Activated CD4-positive, alpha-beta memory T cell treated with anti-CD3 and anti-CD28 coated beads for 36 hours (primary cell): ENCODE data around the gene FAM181A. TPM values are rescaled to one million over a fixed set of nuclear protein-coding genes. Genes with fewer than 3 reads are reported as not detected.

Experiments used
- CTCF ChIA-PET: fragments of 350-600 bp; sonication (Branson Sonifier 250); formaldehyde crosslinking; loops from one replicate; lab custom pipeline; 2021; ENCODE audit warnings: antibody characterized with exemption, inconsistent platforms; lab: Charles Lee
- POLR2A ChIA-PET: fragments of 350-600 bp; sonication (Branson Sonifier 250); formaldehyde crosslinking; loops from one replicate; lab custom pipeline; 2021; ENCODE audit warnings: antibody characterized with exemption; lab: Charles Lee
- DNase-seq: peaks from one replicate; pipeline ENCODE4 v3.0.0-alpha.2; 2020
- H3K27ac Mint-ChIP-seq: one replicate; pipeline ENCODE4 v1.8.0; 2021; ENCODE audit warnings: mixed read lengths
- H3K27me3 Mint-ChIP-seq: one replicate; pipeline ENCODE4 v1.8.0; 2021; ENCODE audit warnings: mixed read lengths
- H3K36me3 Mint-ChIP-seq: one replicate; pipeline ENCODE4 v1.8.0; 2021; ENCODE audit warnings: mixed read lengths
- H3K4me1 Mint-ChIP-seq: one replicate; pipeline ENCODE4 v1.8.0; 2021; ENCODE audit warnings: low read depth, mixed read lengths
- H3K4me3 Mint-ChIP-seq: one replicate; pipeline ENCODE4 v1.8.0; 2021; ENCODE audit warnings: mild to moderate bottlenecking, mixed read lengths
- H3K9me3 Mint-ChIP-seq: one replicate; pipeline ENCODE4 v1.8.0; 2021; ENCODE audit warnings: mixed read lengths
- intact Hi-C: fragments of 100-400 bp; cut with micrococcal nuclease; formaldehyde crosslinking; loops from one replicate; pipeline ENCODE4 v1.15.1; 2023
- total RNA-seq, 2 experiments: library from RNA; stranded (reverse); gene quantifications; one replicate each; pipeline ENCODE4 v1.2.3, GENCODE V29; 2021

Gene FAM181A
- total RNA-seq, 2 experiments from 2014 or later, result not detected

- no peak overlapping the region for H3K4me3 Mint-ChIP-seq
- no peak overlapping the region for H3K27ac Mint-ChIP-seq
- H3K4me1 Mint-ChIP-seq, result no peaks in the 10 kb centered on the region
- no peaks in the 10 kb centered on the region for H3K36me3 Mint-ChIP-seq
- DNase-seq, result no peak
- ChIA-PET CTCF (interaction anchor here (1.3 to 2.2 kb wide), 3 partner anchors 12 to 17 kb away, joined by 6 to 10 read pairs (median 6); no protein-coding TSS in a partner anchor), POLR2A (no interaction called here)
- peaks cover 4% of the 10 kb centered on the region for H3K9me3 Mint-ChIP-seq
- H3K27me3 Mint-ChIP-seq, result no peaks in the 10 kb centered on the region
- intact Hi-C loops, result no loop called here
Measured at GRCh38 chr14:93923626-93924025, 3.5 kb upstream of the FAM181A start.

- Mint-ChIP-seq H3K4me3 (no peak overlapping the region), H3K36me3 (no peaks in the 10 kb centered on the region), H3K9me3 (peaks cover under 1% of the 10 kb centered on the region), H3K4me1 (no peaks in the 10 kb centered on the region), H3K27ac (no peak overlapping the region), H3K27me3 (no peaks in the 10 kb centered on the region)
- DNase-seq, result no peak
- ChIA-PET POLR2A (no interaction called here), CTCF (interaction anchor here (1.2 to 2.2 kb wide), 4 partner anchors 11 to 76 kb away, joined by 4 to 10 read pairs (median 6); no protein-coding TSS in a partner anchor)
- intact Hi-C loops, result no loop called here
Measured at GRCh38 chr14:93924592-93925355, 2.4 kb upstream of the FAM181A start.

- POLR2A ChIA-PET, result no interaction called here
- no peaks in the 10 kb centered on the region for H3K36me3 Mint-ChIP-seq
- H3K27me3 Mint-ChIP-seq, result no peaks in the 10 kb centered on the region
- intact Hi-C loops, result no loop called here
- H3K4me3 Mint-ChIP-seq, result no peak overlapping the region
- no peaks in the 10 kb centered on the region for H3K4me1 Mint-ChIP-seq
- no peak overlapping the region for H3K27ac Mint-ChIP-seq
- CTCF ChIA-PET, result interaction anchor here (1.2 to 2.2 kb wide), 3 partner anchors 15 to 76 kb away, joined by 4 to 10 read pairs (median 6); no protein-coding TSS in a partner anchor
- no peaks in the 10 kb centered on the region for H3K9me3 Mint-ChIP-seq
- no peak for DNase-seq
Measured at GRCh38 chr14:93925374-93925895, 1.7 kb upstream of the FAM181A start.

GRCh38 chr14:93926245-93926872 lies 785 bp upstream of the FAM181A start:
- H3K9me3 Mint-ChIP-seq, result no peaks in the 10 kb centered on the region
- no peaks in the 10 kb centered on the region for H3K27me3 Mint-ChIP-seq
- no peak overlapping the region for H3K4me3 Mint-ChIP-seq
- ChIA-PET POLR2A (no interaction called here), CTCF (no interaction called here)
- H3K27ac Mint-ChIP-seq, result no peak overlapping the region
- DNase-seq, result no peak
- H3K36me3 Mint-ChIP-seq, result no peaks in the 10 kb centered on the region
- no peaks in the 10 kb centered on the region for H3K4me1 Mint-ChIP-seq
- intact Hi-C loops, result no loop called here

GRCh38 chr14:93927800-93928145 lies 629 bp downstream of the FAM181A start:
- no peak overlapping the region for H3K27ac Mint-ChIP-seq
- DNase-seq, result no peak
- intact Hi-C loops, result no loop called here
- no peaks in the 10 kb centered on the region for H3K4me1 Mint-ChIP-seq
- no peaks in the 10 kb centered on the region for H3K36me3 Mint-ChIP-seq
- POLR2A ChIA-PET, result no interaction called here
- H3K27me3 Mint-ChIP-seq, result no peaks in the 10 kb centered on the region
- H3K4me3 Mint-ChIP-seq, result no peak overlapping the region
- H3K9me3 Mint-ChIP-seq, result no peaks in the 10 kb centered on the region
- CTCF ChIA-PET, result interaction anchor here (1.2 kb wide), 1 partner anchor 12 kb away, joined by 6 read pairs; no protein-coding TSS in a partner anchor

GRCh38 chr14:93928184-93929047 lies 1.3 kb downstream of the FAM181A start:
- Mint-ChIP-seq H3K4me3 (no peak overlapping the region), H3K9me3 (no peaks in the 10 kb centered on the region), H3K36me3 (peaks cover 2% of the 10 kb centered on the region), H3K4me1 (no peaks in the 10 kb centered on the region), H3K27me3 (no peaks in the 10 kb centered on the region), H3K27ac (no peak overlapping the region)
- ChIA-PET POLR2A (no interaction called here), CTCF (interaction anchor here (1.2 kb wide), 1 partner anchor 11 kb away, joined by 6 read pairs; no protein-coding TSS in a partner anchor)
- intact Hi-C loops, result no loop called here
- no peak for DNase-seq

- H3K4me3 Mint-ChIP-seq, result no peak overlapping the region
- H3K27ac Mint-ChIP-seq, result no peak overlapping the region
- intact Hi-C loops, result no loop called here
- no peaks in the 10 kb centered on the region for H3K4me1 Mint-ChIP-seq
- H3K9me3 Mint-ChIP-seq, result no peaks in the 10 kb centered on the region
- ChIA-PET POLR2A (no interaction called here), CTCF (no interaction called here)
- DNase-seq, result no peak
- H3K36me3 Mint-ChIP-seq, result peaks cover 4% of the 10 kb centered on the region
- H3K27me3 Mint-ChIP-seq, result no peaks in the 10 kb centered on the region
Measured at GRCh38 chr14:93929048-93929535, 1.9 kb downstream of the FAM181A start.

- no peaks in the 10 kb centered on the region for H3K9me3 Mint-ChIP-seq
- H3K4me1 Mint-ChIP-seq, result no peaks in the 10 kb centered on the region
- ChIA-PET POLR2A (no interaction called here), CTCF (interaction anchor here (2.5 kb wide), 1 partner anchor 10 kb away, joined by 10 read pairs; no protein-coding TSS in a partner anchor)
- H3K36me3 Mint-ChIP-seq, result peaks cover 4% of the 10 kb centered on the region
- H3K27me3 Mint-ChIP-seq, result no peaks in the 10 kb centered on the region
- no peak for DNase-seq
- H3K27ac Mint-ChIP-seq, result no peak overlapping the region
- no peak overlapping the region for H3K4me3 Mint-ChIP-seq
- intact Hi-C loops, result no loop called here
Measured at GRCh38 chr14:93929657-93930056, 2.5 kb downstream of the FAM181A start.

- no peaks in the 10 kb centered on the region for H3K9me3 Mint-ChIP-seq
- ChIA-PET CTCF (interaction anchor here (2.5 kb wide), 1 partner anchor 9 kb away, joined by 10 read pairs; no protein-coding TSS in a partner anchor), POLR2A (no interaction called here)
- no peak overlapping the region for H3K27ac Mint-ChIP-seq
- DNase-seq, result no peak
- H3K4me3 Mint-ChIP-seq, result no peak overlapping the region
- H3K36me3 Mint-ChIP-seq, result peaks cover 4% of the 10 kb centered on the region
- no peaks in the 10 kb centered on the region for H3K27me3 Mint-ChIP-seq
- intact Hi-C loops, result no loop called here
- H3K4me1 Mint-ChIP-seq, result no peaks in the 10 kb centered on the region
Measured at GRCh38 chr14:93930296-93930988, 3.3 kb downstream of the FAM181A start.

GRCh38 chr14:93930989-93931307 lies 3.8 kb downstream of the FAM181A start:
- H3K4me3 Mint-ChIP-seq, result no peak overlapping the region
- peaks cover 4% of the 10 kb centered on the region for H3K36me3 Mint-ChIP-seq
- H3K9me3 Mint-ChIP-seq, result no peaks in the 10 kb centered on the region
- ChIA-PET POLR2A (no interaction called here), CTCF (interaction anchor here (2.5 kb wide), 1 partner anchor 9 kb away, joined by 10 read pairs; no protein-coding TSS in a partner anchor)
- no peaks in the 10 kb centered on the region for H3K27me3 Mint-ChIP-seq
- H3K4me1 Mint-ChIP-seq, result no peaks in the 10 kb centered on the region
- H3K27ac Mint-ChIP-seq, result no peak overlapping the region
- no peak for DNase-seq
- intact Hi-C loops, result no loop called here

- peaks cover 13% of the 10 kb centered on the region for H3K36me3 Mint-ChIP-seq
- H3K4me3 Mint-ChIP-seq, result no peak overlapping the region
- no peak for DNase-seq
- H3K9me3 Mint-ChIP-seq, result no peaks in the 10 kb centered on the region
- intact Hi-C loops, result no loop called here
- ChIA-PET CTCF (no interaction called here), POLR2A (no interaction called here)
- H3K27ac Mint-ChIP-seq, result no peak overlapping the region
- no peaks in the 10 kb centered on the region for H3K27me3 Mint-ChIP-seq
- no peaks in the 10 kb centered on the region for H3K4me1 Mint-ChIP-seq
Measured at GRCh38 chr14:93932642-93933041, 5.5 kb downstream of the FAM181A start.
